NT2/D1 (cell line): ENCODE results near the gene RNPS1.

ENCODE experiments used
- DNase-seq: peaks from one replicate; pipeline ENCODE4 v3.0.0-alpha.2; 2011; ENCODE audit warnings: low read depth, low spot score
- H3K27me3 ChIP-seq: 2 replicates; pipeline ENCODE4 v1.6.0; 2011; ENCODE audit warnings: mild to moderate bottlenecking; ENCODE audit not compliant: insufficient read length, insufficient read depth
- H3K36me3 ChIP-seq: 2 replicates; pipeline ENCODE4 v1.6.1; 2011; ENCODE audit warnings: mild to moderate bottlenecking, low read length, mixed read lengths; ENCODE audit not compliant: insufficient read depth, insufficient read length
- H3K4me1 ChIP-seq: 2 replicates; pipeline ENCODE4 v1.5.1; 2011; ENCODE audit not compliant: insufficient read depth, insufficient read length
- H3K4me3 ChIP-seq: 2 replicates; pipeline ENCODE4 v1.5.1; 2011; ENCODE audit warnings: low read depth; ENCODE audit not compliant: insufficient read length
- H3K9ac ChIP-seq: 2 replicates; pipeline ENCODE4 v1.6.0; 2011; ENCODE audit warnings: low read depth; ENCODE audit not compliant: insufficient read length
- H3K9me3 ChIP-seq: 2 replicates; pipeline ENCODE4 v1.5.1; 2011; ENCODE audit warnings: mild to moderate bottlenecking, low read length; ENCODE audit not compliant: insufficient read depth
- SUZ12 ChIP-seq: IDR thresholded peaks from 2 replicates; pipeline ENCODE4 v1.6.1; 2011; ENCODE audit not compliant: insufficient read length, insufficient read depth; ENCODE audit errors: extremely low read depth
- YY1 ChIP-seq: IDR thresholded peaks from 2 replicates; pipeline ENCODE4 v1.6.1; 2011; ENCODE audit not compliant: insufficient read length, insufficient read depth
- ZNF274 ChIP-seq: IDR thresholded peaks from 2 replicates; pipeline ENCODE4 v1.6.1; 2011; ENCODE audit warnings: mild to moderate bottlenecking, low read depth, low read length

The RNPS1 gene

GRCh38 chr16:2235234-2235651 lies 32.7 kb downstream of the RNPS1 start:
- H3K9ac ChIP-seq, result no peak overlapping the region
- no peaks in the 10 kb centered on the region for H3K9me3 ChIP-seq
- no peak overlapping the region for H3K4me3 ChIP-seq
- no peaks in the 10 kb centered on the region for H3K27me3 ChIP-seq
- TF ChIP-seq ZNF274 (no peak), YY1 (no peak), SUZ12 (no peak)
- H3K36me3 ChIP-seq, result peaks cover 83% of the 10 kb centered on the region
- H3K4me1 ChIP-seq, result peaks cover 23% of the 10 kb centered on the region
- DNase-seq, result no peak

DNA sequence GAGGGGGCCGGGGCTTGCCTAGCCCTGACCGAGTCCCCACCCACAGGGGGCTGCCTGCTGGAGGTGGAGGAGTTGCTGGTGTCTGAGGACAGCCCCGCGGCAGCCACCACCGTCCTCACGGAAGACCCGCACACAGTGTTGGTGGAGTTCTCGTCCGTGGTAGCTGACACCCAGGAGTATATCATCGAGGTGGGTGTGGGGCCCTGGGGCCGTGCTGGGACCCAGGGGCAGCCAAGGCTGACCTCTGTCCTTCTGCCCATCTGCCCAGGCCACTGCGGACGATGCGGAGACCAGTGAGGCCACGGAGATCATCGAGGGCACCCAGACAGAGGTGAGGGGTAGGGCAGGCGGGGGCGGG lies 33.1 kb downstream of the RNPS1 start:
- Histone ChIP-seq H3K9ac (no peak overlapping the region), H3K36me3 (peaks cover 84% of the 10 kb centered on the region), H3K4me3 (no peak overlapping the region), H3K4me1 (peaks cover 25% of the 10 kb centered on the region), H3K9me3 (no peaks in the 10 kb centered on the region), H3K27me3 (no peaks in the 10 kb centered on the region)
- no peak for TF ChIP-seq ZNF274
- TF ChIP-seq SUZ12, result no peak
- no peak for TF ChIP-seq YY1
- no peak for DNase-seq

- H3K4me1 ChIP-seq, result peaks cover 26% of the 10 kb centered on the region
- no peaks in the 10 kb centered on the region for H3K9me3 ChIP-seq
- H3K4me3 ChIP-seq, result no peak overlapping the region
- H3K36me3 ChIP-seq, result peaks cover 84% of the 10 kb centered on the region
- DNase-seq, result no peak
- H3K9ac ChIP-seq, result no peak overlapping the region
- TF ChIP-seq SUZ12 (no peak), YY1 (no peak), ZNF274 (no peak)
- H3K27me3 ChIP-seq, result no peaks in the 10 kb centered on the region
Measured at GRCh38 chr16:2233872-2234812, 33.8 kb downstream of the RNPS1 start.

DNA sequence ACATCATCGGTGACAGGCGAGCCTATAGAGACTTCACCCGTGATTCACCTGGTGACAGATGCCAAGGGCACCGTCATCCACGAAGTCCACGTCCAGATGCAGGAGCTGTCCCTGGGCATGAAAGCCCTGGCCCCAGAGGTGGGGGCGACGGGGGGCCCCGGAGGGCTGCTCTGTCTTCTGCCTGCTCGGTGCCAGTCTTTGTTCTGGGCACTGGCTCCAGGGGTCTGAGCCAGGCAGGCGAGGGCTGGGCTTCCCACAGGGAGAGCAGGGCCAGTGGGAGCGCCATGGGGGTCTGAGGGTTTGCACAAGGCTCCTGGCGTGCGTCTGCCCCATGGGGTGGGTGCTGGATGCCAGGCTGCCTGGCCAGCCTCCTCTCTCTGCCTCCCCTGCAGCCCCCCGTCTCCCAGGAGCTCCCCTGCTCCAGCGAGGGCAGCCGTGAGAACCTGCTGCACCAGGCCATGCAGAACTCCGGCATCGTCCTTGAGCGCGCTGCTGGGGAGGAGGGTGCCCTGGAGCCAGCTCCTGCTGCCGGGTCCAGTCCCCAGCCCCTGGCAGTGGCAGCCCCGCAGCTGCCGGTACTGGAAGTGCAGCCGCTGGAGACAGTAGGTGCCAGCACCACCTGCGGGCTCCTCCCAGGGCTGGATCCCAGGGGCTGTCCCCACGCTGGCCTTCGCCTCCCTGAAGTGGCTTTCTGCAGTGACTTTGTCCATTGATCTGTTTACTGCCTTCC lies 34.7 kb downstream of the RNPS1 start:
- no peak overlapping the region for H3K4me3 ChIP-seq
- no peaks in the 10 kb centered on the region for H3K9me3 ChIP-seq
- TF ChIP-seq SUZ12 (no peak), ZNF274 (no peak), YY1 (no peak)
- no peaks in the 10 kb centered on the region for H3K27me3 ChIP-seq
- no peak overlapping the region for H3K9ac ChIP-seq
- H3K4me1 ChIP-seq, result peaks cover 22% of the 10 kb centered on the region
- no peak for DNase-seq
- H3K36me3 ChIP-seq, result peaks cover 88% of the 10 kb centered on the region

GRCh38 chr16:2232094-2232990 lies 35.6 kb downstream of the RNPS1 start:
- Histone ChIP-seq H3K4me3 (no peak overlapping the region), H3K36me3 (peaks cover 86% of the 10 kb centered on the region), H3K4me1 (peaks cover 22% of the 10 kb centered on the region), H3K27me3 (no peaks in the 10 kb centered on the region), H3K9me3 (no peaks in the 10 kb centered on the region), H3K9ac (no peak overlapping the region)
- TF ChIP-seq SUZ12 (no peak), YY1 (no peak), ZNF274 (no peak)
- no peak for DNase-seq

DNA sequence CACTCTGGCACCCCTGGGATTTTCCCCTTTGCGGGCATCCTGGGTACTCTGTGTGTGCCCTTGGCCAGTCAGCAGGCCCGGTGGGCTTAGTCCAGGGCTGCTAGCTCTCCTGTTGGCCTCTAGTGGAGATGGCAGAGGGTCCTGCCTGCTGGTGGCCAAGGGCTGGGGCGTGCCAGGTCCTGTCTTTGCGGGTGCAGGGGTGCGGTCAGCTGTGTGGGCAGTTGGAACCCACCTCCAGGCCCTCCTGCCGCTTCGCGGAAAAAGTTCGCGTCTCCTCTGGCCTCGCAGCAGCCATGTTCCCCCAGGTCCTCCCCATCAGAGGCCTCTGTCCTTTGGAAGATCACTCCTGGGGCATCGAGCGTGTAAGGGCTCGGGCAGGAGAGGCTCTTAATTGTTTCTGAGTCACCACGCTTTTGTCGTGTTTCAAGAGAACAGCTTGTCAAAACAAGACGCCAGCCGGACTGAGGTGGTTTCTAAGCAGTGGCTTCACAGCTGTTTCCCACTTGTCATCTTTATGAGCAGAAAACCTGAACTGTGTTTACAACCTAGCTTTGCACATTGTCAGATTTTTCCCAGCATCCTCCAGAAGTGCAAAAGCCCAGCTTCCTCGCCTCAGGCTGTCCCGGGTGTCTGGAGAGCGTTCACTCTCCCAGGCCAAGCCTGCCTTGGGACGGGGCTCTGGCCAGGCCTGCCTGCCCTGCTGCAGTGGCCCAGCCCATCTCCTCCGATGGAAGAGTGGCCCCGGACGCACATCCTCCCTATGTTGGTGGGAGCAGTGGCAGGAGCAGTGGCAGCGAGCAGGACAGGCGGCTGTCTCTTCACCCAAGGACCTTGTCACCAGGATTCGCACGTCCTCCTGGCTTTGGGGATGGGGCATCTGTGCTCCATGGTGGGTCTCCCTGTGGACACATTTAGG lies 36.7 kb downstream of the RNPS1 start:
- no peak for DNase-seq
- Histone ChIP-seq H3K4me1 (peaks cover 18% of the 10 kb centered on the region), H3K9me3 (no peaks in the 10 kb centered on the region), H3K27me3 (no peaks in the 10 kb centered on the region), H3K36me3 (peaks cover 92% of the 10 kb centered on the region), H3K4me3 (no peak overlapping the region), H3K9ac (no peak overlapping the region)
- TF ChIP-seq YY1 (no peak), ZNF274 (no peak), SUZ12 (no peak)
